A172 (cell line): ENCODE measurements around the gene ST8SIA6. TPM values are rescaled to one million over a fixed set of nuclear protein-coding genes. Genes with fewer than 3 reads are reported as not detected.

Experiments used
- total RNA-seq: library from RNA; depleted of rRNA; stranded (reverse); fragments of >200 nt; shearing (Covaris generic); gene quantifications from 2 replicates; pipeline ENCODE4 v1.2.3, GENCODE V29; 2014; rRNA removed

Gene ST8SIA6
- total RNA-seq, 1 experiment from 2014 or later: 1.00 TPM

Other genes with a start within 250 kb of the ST8SIA6 start
- 4,251 and 5,299 TPM in 2 replicates for gene VIM, start 226.4 kb downstream of the ST8SIA6 start, total RNA-seq
- 109 and 157 TPM in 2 replicates for gene HACD1, start 162.8 kb upstream of the ST8SIA6 start, total RNA-seq
- 82.7 and 115 TPM in 2 replicates for gene STAM, start 189.6 kb upstream of the ST8SIA6 start, total RNA-seq